PC-9 (cell line): ENCODE data around the gene TRIP13. TPM values are rescaled to one million over a fixed set of nuclear protein-coding genes. Genes with fewer than 3 reads are reported as not detected.
"Not testable (repeated sequence)": the region's sequence is repeated elsewhere in the genome, so short reads cannot be mapped to it uniquely, and the experiment has no call there.

Source experiments
- BruUV-seq: library from RNA; stranded (reverse); fragments of 400-500 nt; replicated peaks from 2 replicates; lab custom pipeline; 2021; lab: Mats Ljungman, UMichigan
- CTCF ChIA-PET: fragments of 300-600 bp; sonication (Branson Sonifier 250); formaldehyde crosslinking; loops from one replicate; lab custom pipeline; 2022; ENCODE audit warnings: antibody characterized with exemption; lab: Charles Lee
- POLR2A ChIA-PET: fragments of 300-600 bp; sonication (Branson Sonifier 250); formaldehyde crosslinking; loops from one replicate; lab custom pipeline; 2022; ENCODE audit warnings: antibody characterized with exemption; ENCODE audit not compliant: unreplicated experiment; lab: Charles Lee
- DNase-seq, 2 experiments: peaks; one replicate each; pipeline versions ENCODE4 v3.0.0 to v3.0.0-alpha.2; 2015 to 2022; ENCODE audit warnings: mixed read lengths in 1 of 2
- H2AFZ ChIP-seq: fragments of 200-600 bp; sonication (generic); 2 replicates; pipeline ENCODE4 v1.8.1; 2017; ENCODE audit warnings: antibody characterized with exemption
- H3F3A ChIP-seq: fragments of 200-600 bp; sonication (generic); 2 replicates; pipeline ENCODE4 v1.8.1; 2017; ENCODE audit warnings: antibody characterized with exemption, mild to moderate bottlenecking, low read depth; ENCODE audit not compliant: insufficient read depth
- H3K27ac ChIP-seq: fragments of 200-600 bp; sonication (generic); 2 replicates; pipeline ENCODE4 v1.6.1; 2016; ENCODE audit warnings: mixed run types
- H3K27me3 ChIP-seq: fragments of 200-600 bp; sonication (generic); 2 replicates; pipeline ENCODE4 v1.6.1; 2016; ENCODE audit warnings: low read depth, mixed run types; ENCODE audit not compliant: insufficient read depth
- H3K36me3 ChIP-seq: fragments of 200-600 bp; sonication (generic); 2 replicates; pipeline ENCODE4 v1.6.1; 2016; ENCODE audit warnings: low read depth, mixed run types
- H3K4me1 ChIP-seq: fragments of 200-600 bp; sonication (generic); replicated peaks from 2 replicates; pipeline ENCODE4 v1.6.1; 2016; ENCODE audit warnings: mixed run types; ENCODE audit not compliant: insufficient read depth
- H3K4me2 ChIP-seq: fragments of 200-600 bp; sonication (generic); 2 replicates; pipeline ENCODE4 v1.6.1; 2017; ENCODE audit warnings: mixed run types
- H3K4me3 ChIP-seq: fragments of 200-600 bp; sonication (generic); 2 replicates; pipeline ENCODE4 v1.6.1; 2016; ENCODE audit warnings: mixed run types
- H3K79me2 ChIP-seq: fragments of 200-600 bp; sonication (generic); 2 replicates; pipeline ENCODE4 v1.6.1; 2017; ENCODE audit warnings: low read depth, mixed run types
- H3K9me2 ChIP-seq: fragments of 200-600 bp; sonication (generic); 2 replicates; pipeline ENCODE4 v1.8.1; 2017; ENCODE audit warnings: mild to moderate bottlenecking; ENCODE audit not compliant: insufficient read depth
- H3K9me3 ChIP-seq: fragments of 200-600 bp; sonication (generic); 2 replicates; pipeline ENCODE4 v1.8.1; 2016; ENCODE audit warnings: low read depth; ENCODE audit not compliant: insufficient read depth
- H4K20me1 ChIP-seq: fragments of 200-600 bp; sonication (generic); 2 replicates; pipeline ENCODE4 v1.8.1; 2017; ENCODE audit not compliant: insufficient read depth
- EZH2 ChIP-seq: fragments of 200-600 bp; sonication (generic); IDR thresholded peaks from 2 replicates; pipeline ENCODE4 v1.8.0; 2017; ENCODE audit warnings: antibody characterized with exemption, low read depth
- intact Hi-C: fragments of 100-400 bp; cut with micrococcal nuclease; formaldehyde crosslinking; loops from one replicate; pipeline ENCODE4 v1.10.0; 2022; ENCODE audit not compliant: unreplicated experiment
- total RNA-seq: library from RNA; stranded (reverse); gene quantifications from 2 replicates; pipeline ENCODE4 v1.2.3, GENCODE V29; 2021
- TF ChIP-seq, protein P1 (sequence below): fragments of 200-600 bp; sonication (generic); conservative IDR thresholded peaks from 2 replicates; pipeline ENCODE4 v1.6.1; 2017; ENCODE audit warnings: mixed run types, antibody characterized with exemption, mild to moderate bottlenecking, moderate library complexity

The TRIP13 gene
- total RNA-seq, 1 experiment from 2014 or later: 74.0 TPM

DNA sequence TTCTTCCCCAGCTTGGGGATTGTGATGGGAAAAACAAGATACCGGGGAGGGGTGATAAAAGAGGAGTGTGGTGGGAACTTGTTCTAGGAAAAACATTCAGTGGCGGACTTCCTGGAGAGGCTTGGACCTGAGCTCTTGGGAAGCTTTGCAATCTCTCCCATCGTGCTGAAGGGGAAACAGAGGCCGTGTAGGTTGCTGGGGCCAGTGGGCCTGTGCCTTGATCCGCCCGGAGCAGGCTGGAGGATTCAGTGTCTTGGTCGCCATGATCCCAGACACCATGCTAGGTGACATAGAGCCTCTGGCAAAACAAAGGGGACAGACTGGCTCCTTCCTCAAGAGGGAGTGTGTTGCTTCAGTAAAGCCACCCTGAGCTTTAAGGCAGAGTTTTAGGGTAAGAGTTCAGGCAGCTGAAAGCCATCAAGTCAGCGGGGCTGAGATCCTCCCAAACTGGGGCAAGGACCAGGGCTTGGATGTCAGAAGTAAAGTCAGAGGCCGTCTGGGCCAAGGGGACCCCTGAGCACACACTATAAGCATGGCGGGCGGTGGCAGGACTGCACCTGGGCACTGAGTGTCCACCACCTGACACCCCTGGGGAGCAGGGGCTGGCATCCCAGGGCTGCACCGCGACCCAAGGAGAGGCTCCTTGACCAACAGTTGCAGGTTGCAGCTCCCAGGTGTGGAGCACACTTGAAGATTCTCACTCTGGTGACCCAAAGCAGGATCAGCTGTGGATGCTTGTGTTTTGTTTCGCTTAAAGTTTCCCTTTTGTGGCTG, 44.7 kb downstream of the TRIP13 start:
- Histone ChIP-seq H3K27me3 (peaks cover 69% of the 10 kb centered on the region), H3K79me2 (no peaks in the 10 kb centered on the region), H3K4me2 (no peak overlapping the region), H3K27ac (no peak overlapping the region), H3K36me3 (no peaks in the 10 kb centered on the region), H3F3A (no peaks in the 10 kb centered on the region), H3K4me3 (no peak overlapping the region), H4K20me1 (no peaks in the 10 kb centered on the region), H3K9me3 (no peaks in the 10 kb centered on the region), H3K4me1 (no peaks in the 10 kb centered on the region), H3K9me2 (no peaks in the 10 kb centered on the region), H2AFZ (no peak overlapping the region)
- CTCF ChIA-PET: interaction anchor here (0.7 kb wide), 2 partner anchors 48 to 81 kb away, joined by 3 to 5 read pairs; no protein-coding TSS in a partner anchor
- intact Hi-C loops: no loop called here
- DNase-seq: no peak
- TF ChIP-seq, protein P1, sequence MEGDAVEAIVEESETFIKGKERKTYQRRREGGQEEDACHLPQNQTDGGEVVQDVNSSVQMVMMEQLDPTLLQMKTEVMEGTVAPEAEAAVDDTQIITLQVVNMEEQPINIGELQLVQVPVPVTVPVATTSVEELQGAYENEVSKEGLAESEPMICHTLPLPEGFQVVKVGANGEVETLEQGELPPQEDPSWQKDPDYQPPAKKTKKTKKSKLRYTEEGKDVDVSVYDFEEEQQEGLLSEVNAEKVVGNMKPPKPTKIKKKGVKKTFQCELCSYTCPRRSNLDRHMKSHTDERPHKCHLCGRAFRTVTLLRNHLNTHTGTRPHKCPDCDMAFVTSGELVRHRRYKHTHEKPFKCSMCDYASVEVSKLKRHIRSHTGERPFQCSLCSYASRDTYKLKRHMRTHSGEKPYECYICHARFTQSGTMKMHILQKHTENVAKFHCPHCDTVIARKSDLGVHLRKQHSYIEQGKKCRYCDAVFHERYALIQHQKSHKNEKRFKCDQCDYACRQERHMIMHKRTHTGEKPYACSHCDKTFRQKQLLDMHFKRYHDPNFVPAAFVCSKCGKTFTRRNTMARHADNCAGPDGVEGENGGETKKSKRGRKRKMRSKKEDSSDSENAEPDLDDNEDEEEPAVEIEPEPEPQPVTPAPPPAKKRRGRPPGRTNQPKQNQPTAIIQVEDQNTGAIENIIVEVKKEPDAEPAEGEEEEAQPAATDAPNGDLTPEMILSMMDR: no peak
- no peak for TF ChIP-seq EZH2
- POLR2A ChIA-PET: no interaction called here
- no TSS peak for BruUV-seq

DNA sequence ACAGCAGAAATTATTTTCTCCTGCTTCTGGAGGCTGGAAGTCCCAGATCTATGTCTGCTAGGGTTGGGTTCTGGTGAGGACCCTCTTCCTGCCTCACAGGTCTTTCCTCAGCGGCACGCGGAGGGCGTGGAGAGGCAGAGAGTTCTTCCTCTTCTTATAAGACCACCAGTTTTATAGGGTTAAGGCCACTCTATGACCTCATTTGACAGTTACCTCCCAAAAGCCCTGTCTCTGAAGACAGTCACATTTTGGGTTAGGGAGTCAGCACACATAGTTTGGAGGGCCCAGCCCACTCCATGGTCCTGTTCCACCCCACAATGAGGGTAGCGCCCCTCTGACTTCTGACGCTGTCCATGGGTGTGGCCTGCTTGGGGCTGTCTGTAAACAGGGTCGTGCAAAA, 46.7 kb downstream of the TRIP13 start:
- no peaks in the 10 kb centered on the region for H3K9me3 ChIP-seq
- ChIA-PET CTCF (interaction anchor here (0.6 kb wide), 1 partner anchor 11 kb away, joined by 4 read pairs; no protein-coding TSS in a partner anchor), POLR2A (no interaction called here)
- no peaks in the 10 kb centered on the region for H3K9me2 ChIP-seq
- no peak overlapping the region for H3K4me3 ChIP-seq
- BruUV-seq: no TSS peak
- H3K4me1 ChIP-seq: no peaks in the 10 kb centered on the region
- no peak overlapping the region for H3K27ac ChIP-seq
- intact Hi-C loops: no loop called here
- no peak overlapping the region for H2AFZ ChIP-seq
- no peaks in the 10 kb centered on the region for H3K79me2 ChIP-seq
- peaks cover 82% of the 10 kb centered on the region for H3K27me3 ChIP-seq
- no peaks in the 10 kb centered on the region for H4K20me1 ChIP-seq
- DNase-seq: no peak
- no peaks in the 10 kb centered on the region for H3F3A ChIP-seq
- no peaks in the 10 kb centered on the region for H3K36me3 ChIP-seq
- TF ChIP-seq, protein P1: no peak
- no peak for TF ChIP-seq EZH2
- no peak overlapping the region for H3K4me2 ChIP-seq

DNA sequence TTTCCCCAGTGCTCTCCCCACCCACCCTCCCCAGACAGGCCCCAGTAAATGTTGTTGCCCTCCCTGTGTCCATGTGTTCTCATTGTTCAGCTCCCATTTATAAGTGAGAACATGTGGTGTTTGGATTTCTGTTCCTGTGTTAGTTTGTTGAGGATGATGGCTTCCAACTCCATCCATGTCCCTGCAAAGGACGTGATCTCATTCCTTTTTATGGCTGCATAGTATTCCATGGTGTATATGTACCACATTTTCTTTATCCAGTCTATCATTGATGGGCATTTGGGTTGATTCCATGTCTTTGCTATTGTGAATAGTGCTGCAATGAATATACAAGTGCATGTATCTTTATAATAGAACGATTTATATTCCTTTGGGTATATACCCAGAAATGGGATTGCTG, 48.1 kb downstream of the TRIP13 start:
- H3K4me1 ChIP-seq, H3K79me2 ChIP-seq, intact Hi-C loops, CTCF ChIA-PET, H3K4me3 ChIP-seq, H3F3A ChIP-seq, POLR2A ChIA-PET, H3K9me2 ChIP-seq, H2AFZ ChIP-seq, H3K9me3 ChIP-seq, BruUV-seq, H3K27ac ChIP-seq, H3K4me2 ChIP-seq, H3K36me3 ChIP-seq, H4K20me1 ChIP-seq, DNase-seq: not testable (repeated sequence)
- H3K27me3 ChIP-seq: peaks cover 94% of the 10 kb centered on the region
